PC-3 (cell line): ENCODE measurements around the gene NCAPG2. TPM values are rescaled to one million over a fixed set of nuclear protein-coding genes. Genes with fewer than 3 reads are reported as not detected.
"Not testable (repeated sequence)": the region's sequence is repeated elsewhere in the genome, so short reads cannot be mapped to it uniquely, and the experiment has no call there.

Experiments used
- ATAC-seq: fragments of 200-7000 bp; cut with Tn5 transposase; 2 replicates; pipeline ENCODE4 v1.9.1; 2020; ENCODE audit warnings: mild to moderate bottlenecking, moderate library complexity
- BruUV-seq: library from RNA; stranded (reverse); fragments of 400-500 nt; replicated peaks from 2 replicates; lab custom pipeline; 2021; lab: Mats Ljungman, UMichigan
- CTCF ChIA-PET: fragments of 300-600 bp; sonication (Branson Sonifier 250); formaldehyde crosslinking; loops from one replicate; lab custom pipeline; 2022; ENCODE audit warnings: antibody characterized with exemption; lab: Charles Lee
- POLR2A ChIA-PET: fragments of 300-600 bp; sonication (Branson Sonifier 250); formaldehyde crosslinking; loops from one replicate; lab custom pipeline; 2022; ENCODE audit warnings: antibody characterized with exemption; ENCODE audit not compliant: unreplicated experiment; lab: Charles Lee
- DNase-seq: peaks from one replicate; pipeline ENCODE4 v3.0.0-alpha.2; 2015
- H2AFZ ChIP-seq: fragments of 300-600 bp; sonication (generic); 2 replicates; pipeline ENCODE4 v1.6.0; 2016; ENCODE audit warnings: antibody characterized with exemption, low read length
- H3F3A ChIP-seq: fragments of 300-600 bp; sonication (generic); one replicate; pipeline ENCODE4 v1.6.0; 2017; ENCODE audit warnings: antibody characterized with exemption, low read length, control low read depth, mild to moderate bottlenecking; ENCODE audit not compliant: unreplicated experiment
- H3K27ac ChIP-seq: fragments of 300-600 bp; sonication (generic); 2 replicates; pipeline ENCODE4 v1.5.1; 2016; ENCODE audit warnings: mild to moderate bottlenecking, low read length
- H3K27me3 ChIP-seq: fragments of 300-600 bp; sonication (generic); 2 replicates; pipeline ENCODE4 v1.6.1; 2016; ENCODE audit warnings: low read length, mixed read lengths
- H3K36me3 ChIP-seq: fragments of 300-600 bp; sonication (generic); 2 replicates; pipeline ENCODE4 v1.6.1; 2016; ENCODE audit warnings: low read depth, mixed run types, low read length, mixed read lengths
- H3K4me1 ChIP-seq: fragments of 300-600 bp; sonication (generic); 2 replicates; pipeline ENCODE4 v1.5.1; 2016; ENCODE audit warnings: low read length; ENCODE audit not compliant: insufficient read depth
- H3K4me2 ChIP-seq: fragments of 300-600 bp; sonication (generic); 2 replicates; pipeline ENCODE4 v1.6.0; 2016; ENCODE audit warnings: low read length
- H3K4me3 ChIP-seq: fragments of 300-600 bp; sonication (generic); 2 replicates; pipeline ENCODE4 v1.5.1; 2016; ENCODE audit warnings: mild to moderate bottlenecking, low read length, mixed read lengths
- H3K79me2 ChIP-seq: fragments of 300-600 bp; sonication (generic); 2 replicates; pipeline ENCODE4 v1.6.1; 2017; ENCODE audit warnings: low read length, mixed read lengths
- H3K9ac ChIP-seq: fragments of 300-600 bp; sonication (generic); 2 replicates; pipeline ENCODE4 v1.6.0; 2016; ENCODE audit warnings: mild to moderate bottlenecking, low read length
- H3K9me2 ChIP-seq: fragments of 300-600 bp; sonication (generic); replicated peaks from 2 replicates; pipeline ENCODE4 v1.6.1; 2016; ENCODE audit warnings: mixed run types, low read length, mixed read lengths
- H3K9me3 ChIP-seq: fragments of 300-600 bp; sonication (generic); 2 replicates; pipeline ENCODE4 v1.6.1; 2016; ENCODE audit warnings: low read length, mixed read lengths
- H4K20me1 ChIP-seq: fragments of 300-600 bp; sonication (generic); 2 replicates; pipeline ENCODE4 v1.6.1; 2016; ENCODE audit warnings: low read length, mixed read lengths
- CTCF ChIP-seq: fragments of 300-600 bp; sonication (generic); conservative IDR thresholded peaks from 2 replicates; pipeline ENCODE4 v1.5.1; 2017; ENCODE audit warnings: antibody characterized with exemption, low read depth, mild to moderate bottlenecking, low read length
- EZH2 ChIP-seq: fragments of 300-600 bp; sonication (generic); IDR thresholded peaks from one replicate; pipeline ENCODE4 v1.6.1; 2017; ENCODE audit warnings: antibody characterized with exemption, mild to moderate bottlenecking, low read length; ENCODE audit not compliant: unreplicated experiment
- EZH2phosphoT487 ChIP-seq: fragments of 300-600 bp; sonication (generic); IDR thresholded peaks from 2 replicates; pipeline ENCODE4 v1.6.1; 2018; ENCODE audit warnings: mild to moderate bottlenecking, antibody characterized with exemption, low read length, borderline replicate concordance
- intact Hi-C: fragments of 100-400 bp; cut with micrococcal nuclease; formaldehyde crosslinking; loops from 2 replicates; pipeline ENCODE4 v1.9.0; 2023
- total RNA-seq: library from RNA; depleted of rRNA; stranded (reverse); fragments of >200 nt; gene quantifications from 2 replicates; pipeline ENCODE4 v1.2.3, GENCODE V29; 2014

NCAPG2 gene
- total RNA-seq, 1 experiment from 2014 or later: 49.2 TPM

- POLR2A ChIA-PET: no interaction called here
- H3K27me3 ChIP-seq: no peaks in the 10 kb centered on the region
- peaks cover 54% of the 10 kb centered on the region for H3K36me3 ChIP-seq
- H3K9me2 ChIP-seq: no peaks in the 10 kb centered on the region
- peaks cover 13% of the 10 kb centered on the region for H3K4me1 ChIP-seq
- intact Hi-C loops: no loop called here
- H3K27ac ChIP-seq: no peak overlapping the region
- CTCF ChIA-PET: interaction anchor here (0.9 kb wide), 1 partner anchor 278 kb away, joined by 3 read pairs; no protein-coding TSS in a partner anchor
- no peak for TF ChIP-seq EZH2phosphoT487
- no peak for TF ChIP-seq CTCF
- TF ChIP-seq EZH2: no peak
- no peak for ATAC-seq
- H3K9me3 ChIP-seq: no peaks in the 10 kb centered on the region
- H3F3A ChIP-seq: no peaks in the 10 kb centered on the region
- no peak overlapping the region for H3K4me2 ChIP-seq
- BruUV-seq: no TSS peak
- H3K9ac ChIP-seq: no peak overlapping the region
- H4K20me1 ChIP-seq: no peaks in the 10 kb centered on the region; the same call in 1 of the 2 replicates
- no peak for DNase-seq
- peaks cover 89% of the 10 kb centered on the region for H3K79me2 ChIP-seq
- H3K4me3 ChIP-seq: no peak overlapping the region
- H2AFZ ChIP-seq: no peak overlapping the region
Measured at GRCh38 chr7:158698657-158699195, 5.9 kb downstream of the NCAPG2 start.

- H3K27me3 ChIP-seq, H3K4me3 ChIP-seq, BruUV-seq, POLR2A ChIA-PET, H3K9ac ChIP-seq, H3K9me3 ChIP-seq, H3K9me2 ChIP-seq, H2AFZ ChIP-seq, H3K27ac ChIP-seq, ATAC-seq, H3F3A ChIP-seq, H3K4me2 ChIP-seq, H4K20me1 ChIP-seq, H3K4me1 ChIP-seq, DNase-seq: not testable (repeated sequence)
- Histone ChIP-seq H3K79me2 (peaks cover 78% of the 10 kb centered on the region), H3K36me3 (peaks cover 54% of the 10 kb centered on the region)
- CTCF ChIA-PET: interaction anchor here (0.9 kb wide), 1 partner anchor 279 kb away, joined by 3 read pairs; no protein-coding TSS in a partner anchor
- intact Hi-C loops: loop anchor here (2.0 kb wide), 1 partner anchor 43 kb away; no protein-coding TSS in a partner anchor
Measured at GRCh38 chr7:158697597-158697996, 7.0 kb downstream of the NCAPG2 start.

GRCh38 chr7:158695726-158696452 is 8.7 kb downstream of the NCAPG2 start:
- no peaks in the 10 kb centered on the region for H3K4me1 ChIP-seq
- TF ChIP-seq EZH2phosphoT487: no peak
- no peak for TF ChIP-seq EZH2
- TF ChIP-seq CTCF: peak; percentile 58
- H3K9me3 ChIP-seq: no peaks in the 10 kb centered on the region
- no peak overlapping the region for H3K4me3 ChIP-seq
- H3K4me2 ChIP-seq: no peak overlapping the region
- H3K27ac ChIP-seq: no peak overlapping the region
- H2AFZ ChIP-seq: no peak overlapping the region
- peaks cover 61% of the 10 kb centered on the region for H3K79me2 ChIP-seq
- POLR2A ChIA-PET: interaction anchor here (0.5 kb wide), 1 partner anchor 168 kb away, joined by 6 read pairs; no protein-coding TSS in a partner anchor
- H3F3A ChIP-seq: no peaks in the 10 kb centered on the region
- DNase-seq (peak; percentile 44), ATAC-seq (peak; percentile 90)
- no TSS peak for BruUV-seq
- no peaks in the 10 kb centered on the region for H3K9me2 ChIP-seq
- no peak overlapping the region for H3K9ac ChIP-seq
- H3K27me3 ChIP-seq: no peaks in the 10 kb centered on the region
- H4K20me1 ChIP-seq: no peaks in the 10 kb centered on the region
- intact Hi-C loops: loop anchor here (1.0 to 2.0 kb wide), 2 partner anchors 45 to 281 kb away; no protein-coding TSS in a partner anchor
- peaks cover 49% of the 10 kb centered on the region for H3K36me3 ChIP-seq
- CTCF ChIA-PET: interaction anchor here (0.6 to 1.2 kb wide), 4 partner anchors 10 to 280 kb away, joined by 3 to 8 read pairs (median 3); no protein-coding TSS in a partner anchor
